MCF 10A (cell line): Measurements from ENCODE around the gene PDGFD. TPM values are rescaled to one million over a fixed set of nuclear protein-coding genes. Genes with fewer than 3 reads are reported as not detected.

Experiments
- BruUV-seq: library from RNA; stranded (reverse); fragments of 400-500 nt; replicated peaks from 2 replicates; lab custom pipeline; 2021; lab: Mats Ljungman, UMichigan
- CTCF ChIA-PET: fragments of 300-600 bp; sonication (Branson Sonifier 250); formaldehyde crosslinking; extraction: SDS; loops from one replicate; lab custom pipeline; 2021; ENCODE audit warnings: antibody characterized with exemption, inconsistent platforms; lab: Yijun Ruan, JAX
- POLR2A ChIA-PET: fragments of 300-600, 350-650 bp; sonication (Branson Sonifier 250); formaldehyde crosslinking; extraction: SDS; loops from one replicate; lab custom pipeline; 2020; ENCODE audit warnings: antibody characterized with exemption, inconsistent platforms; lab: Yijun Ruan, JAX
- DNase-seq: peaks from one replicate; pipeline ENCODE4 v3.0.0-alpha.2; 2018; ENCODE audit not compliant: unreplicated experiment
- H3K27ac Mint-ChIP-seq: one replicate; pipeline ENCODE4 v1.8.0; 2022; ENCODE audit warnings: mild to moderate bottlenecking, low read depth, mixed read lengths; ENCODE audit not compliant: unreplicated experiment
- H3K27me3 Mint-ChIP-seq: one replicate; pipeline ENCODE4 v1.8.0; 2022; ENCODE audit warnings: mixed read lengths; ENCODE audit not compliant: insufficient read depth, unreplicated experiment
- H3K36me3 Mint-ChIP-seq: one replicate; pipeline ENCODE4 v1.8.0; 2022; ENCODE audit warnings: mild to moderate bottlenecking, moderate library complexity, mixed read lengths; ENCODE audit not compliant: insufficient read depth, unreplicated experiment
- H3K4me1 Mint-ChIP-seq: one replicate; pipeline ENCODE4 v1.8.0; 2022; ENCODE audit warnings: mixed read lengths; ENCODE audit not compliant: insufficient read depth, unreplicated experiment
- H3K4me3 Mint-ChIP-seq: one replicate; pipeline ENCODE4 v1.8.0; 2022; ENCODE audit warnings: mild to moderate bottlenecking, moderate library complexity, mixed read lengths; ENCODE audit not compliant: unreplicated experiment
- H3K9me3 Mint-ChIP-seq: one replicate; pipeline ENCODE4 v1.8.0; 2022; ENCODE audit warnings: mixed read lengths; ENCODE audit not compliant: unreplicated experiment
- CTCF ChIP-seq: fragments of 200-600 bp; IDR thresholded peaks from one replicate; pipeline ENCODE4 v1.8.0; 2022; ENCODE audit warnings: antibody characterized with exemption, mild to moderate bottlenecking; ENCODE audit not compliant: unreplicated experiment
- intact Hi-C: fragments of 100-400 bp; cut with micrococcal nuclease; formaldehyde crosslinking; loops from 2 replicates; pipeline ENCODE4 v1.14.1; 2022
- total RNA-seq: library from RNA; stranded (reverse); gene quantifications from 2 replicates; pipeline ENCODE4 v1.2.3, GENCODE V29; 2022

The PDGFD gene
- total RNA-seq, 1 experiment from 2014 or later, result 0.61 TPM

- Mint-ChIP-seq H3K9me3 (no peaks in the 10 kb centered on the region), H3K27ac (no peak overlapping the region), H3K4me1 (no peaks in the 10 kb centered on the region), H3K36me3 (no peaks in the 10 kb centered on the region), H3K27me3 (no peaks in the 10 kb centered on the region), H3K4me3 (no peak overlapping the region)
- TF ChIP-seq CTCF, result no peak
- CTCF ChIA-PET, result no interaction called here
- BruUV-seq, result no TSS peak
- intact Hi-C loops, result no loop called here
- DNase-seq, result no peak
- POLR2A ChIA-PET, result interaction anchor here (0.6 to 1.3 kb wide), 2 partner anchors 11 to 22 kb away, joined by 3 to 4 read pairs; partner anchors contain the start of gene PDGFD
Observed at GRCh38 chr11:104175769-104176168, 11.8 kb upstream of the PDGFD start.

GRCh38 chr11:104169091-104169490, 5.1 kb upstream of the PDGFD start:
- Mint-ChIP-seq H3K9me3 (no peaks in the 10 kb centered on the region), H3K27ac (no peak overlapping the region), H3K36me3 (no peaks in the 10 kb centered on the region), H3K4me1 (no peaks in the 10 kb centered on the region), H3K27me3 (no peaks in the 10 kb centered on the region), H3K4me3 (no peak overlapping the region)
- ChIA-PET POLR2A (no interaction called here), CTCF (no interaction called here)
- BruUV-seq, result no TSS peak
- no peak for TF ChIP-seq CTCF
- no peak for DNase-seq
- intact Hi-C loops, result no loop called here

GRCh38 chr11:104165014-104165413, 1.1 kb upstream of the PDGFD start:
- CTCF ChIA-PET, result interaction anchor here (0.6 to 4.1 kb wide), 10 partner anchors 13 to 1698 kb away, joined by 3 to 24 read pairs (median 4); no protein-coding TSS in a partner anchor
- intact Hi-C loops, result no loop called here
- Mint-ChIP-seq H3K27me3 (no peaks in the 10 kb centered on the region), H3K4me1 (no peaks in the 10 kb centered on the region), H3K9me3 (no peaks in the 10 kb centered on the region), H3K27ac (no peak overlapping the region), H3K4me3 (no peak overlapping the region), H3K36me3 (no peaks in the 10 kb centered on the region)
- no peak for DNase-seq
- POLR2A ChIA-PET, result interaction anchor here (1.0 to 3.1 kb wide), 6 partner anchors 11 to 483 kb away, joined by 3 to 12 read pairs (median 4); no protein-coding TSS in a partner anchor
- no TSS peak for BruUV-seq
- TF ChIP-seq CTCF, result no peak

GRCh38 chr11:104163100-104164027, 583 bp downstream of the PDGFD start:
- no peaks in the 10 kb centered on the region for H3K9me3 Mint-ChIP-seq
- no TSS peak for BruUV-seq
- TF ChIP-seq CTCF, result no peak
- CTCF ChIA-PET, result interaction anchor here (0.5 to 4.1 kb wide), 33 partner anchors 8 to 1700 kb away, joined by 3 to 24 read pairs (median 3); no protein-coding TSS in a partner anchor
- POLR2A ChIA-PET, result interaction anchor here (0.5 to 3.1 kb wide), 23 partner anchors 10 to 1365 kb away, joined by 3 to 12 read pairs (median 3); no protein-coding TSS in a partner anchor
- H3K4me3 Mint-ChIP-seq, result peak overlapping the region; percentile 81
- peak; percentile 20 for DNase-seq
- H3K27ac Mint-ChIP-seq, result no peak overlapping the region
- H3K27me3 Mint-ChIP-seq, result no peaks in the 10 kb centered on the region
- no peaks in the 10 kb centered on the region for H3K4me1 Mint-ChIP-seq
- H3K36me3 Mint-ChIP-seq, result no peaks in the 10 kb centered on the region
- intact Hi-C loops, result no loop called here
